Nucleus accumbens (tissue), 56 donors: ENCODE results near the gene ARHGAP19.

Experiments used
- DNase-seq, 56 donors: peaks; one replicate each; lab custom pipeline; 2025; lab: John Stamatoyannopoulos, UW

The ARHGAP19 gene

DNA sequence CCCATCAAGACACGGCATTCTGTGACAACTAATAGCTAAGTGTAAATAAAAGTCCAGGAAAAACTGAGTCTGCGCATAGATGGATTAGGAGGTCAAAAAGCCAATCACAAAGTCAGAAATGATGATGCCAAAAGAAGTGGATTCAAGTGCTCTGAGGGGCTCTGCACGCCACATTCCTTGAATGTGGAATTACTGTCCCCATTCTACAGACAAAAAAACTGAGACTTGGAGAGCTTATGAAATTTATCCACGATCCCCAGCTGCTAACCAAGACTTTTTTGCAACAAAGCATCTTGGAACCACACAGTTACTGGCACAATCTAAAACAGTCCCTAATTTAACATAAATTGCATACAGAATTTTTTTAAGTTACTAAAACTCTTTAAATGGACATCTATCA, 57.1 kb downstream of the ARHGAP19 start:
- no peak for DNase-seq

DNA sequence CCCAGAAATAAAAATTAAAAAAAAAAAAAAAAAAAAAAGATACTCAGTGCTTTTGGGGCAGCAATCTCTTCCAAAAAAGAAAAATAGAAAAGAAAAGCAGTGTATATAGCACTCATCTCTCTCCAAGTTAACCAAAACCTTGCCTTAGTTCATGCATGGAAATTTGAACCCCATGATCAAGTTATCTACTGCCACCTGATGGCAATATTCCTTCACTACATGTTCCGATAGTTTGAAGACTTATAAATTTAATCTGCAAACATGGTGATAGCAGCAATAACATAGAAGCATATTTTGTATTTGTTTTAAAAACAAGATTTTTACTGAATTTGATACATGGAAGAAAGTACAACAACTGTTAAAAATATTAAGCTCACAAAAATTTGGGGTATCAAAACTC, 58.0 kb downstream of the ARHGAP19 start:
- no peak for DNase-seq

DNA sequence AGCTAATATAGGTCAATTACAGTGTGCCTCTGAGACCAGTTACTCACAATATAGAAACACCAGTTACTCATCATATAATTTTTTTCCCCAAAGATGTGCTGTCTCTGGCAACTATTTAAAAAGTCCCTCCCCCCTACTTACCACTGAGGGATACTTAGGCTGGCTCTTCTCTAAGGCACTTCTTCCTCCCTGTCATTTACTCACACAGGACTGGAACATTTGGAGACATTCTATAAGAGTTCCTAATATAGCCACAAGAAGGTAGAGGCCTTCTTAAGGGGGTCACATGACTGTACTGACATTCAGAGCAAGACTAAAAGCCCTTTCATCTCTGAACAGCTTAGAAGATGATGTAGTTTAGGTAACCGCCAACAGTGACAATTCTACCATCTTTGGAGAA, 62.3 kb downstream of the ARHGAP19 start:
- DNase-seq = no peak

DNA sequence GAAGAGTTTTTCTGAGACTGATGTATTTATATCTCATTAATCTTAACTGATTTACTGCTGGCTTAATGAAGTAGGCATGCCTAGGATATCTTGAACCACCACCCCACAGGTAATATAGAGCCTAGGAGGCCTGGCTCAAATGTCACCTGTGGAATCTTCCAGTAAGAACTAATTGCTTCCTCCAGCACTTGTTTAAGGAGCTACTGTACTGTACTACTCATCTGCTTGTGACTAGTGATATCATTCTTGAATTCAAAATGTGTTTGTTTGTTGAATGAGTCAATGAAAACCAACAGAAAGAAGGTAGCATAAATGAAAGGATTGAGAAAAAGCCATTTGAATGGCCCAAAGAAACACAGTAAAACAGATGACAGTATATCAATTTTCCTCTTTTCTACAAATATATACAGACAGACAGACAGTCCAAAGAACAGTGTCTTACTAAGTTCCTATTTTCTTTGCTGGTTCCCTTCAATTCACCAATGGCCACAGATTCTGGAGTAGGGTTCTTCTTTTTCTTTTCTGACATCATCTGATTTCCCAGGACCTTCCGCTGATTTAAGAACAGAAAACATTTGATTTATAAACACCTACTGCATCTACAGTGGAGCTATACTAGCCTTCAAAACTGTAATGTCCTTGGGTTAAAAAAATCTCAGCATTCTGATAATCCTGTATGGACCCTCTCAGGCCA, 63.0 kb downstream of the ARHGAP19 start:
- no peak for DNase-seq

DNA sequence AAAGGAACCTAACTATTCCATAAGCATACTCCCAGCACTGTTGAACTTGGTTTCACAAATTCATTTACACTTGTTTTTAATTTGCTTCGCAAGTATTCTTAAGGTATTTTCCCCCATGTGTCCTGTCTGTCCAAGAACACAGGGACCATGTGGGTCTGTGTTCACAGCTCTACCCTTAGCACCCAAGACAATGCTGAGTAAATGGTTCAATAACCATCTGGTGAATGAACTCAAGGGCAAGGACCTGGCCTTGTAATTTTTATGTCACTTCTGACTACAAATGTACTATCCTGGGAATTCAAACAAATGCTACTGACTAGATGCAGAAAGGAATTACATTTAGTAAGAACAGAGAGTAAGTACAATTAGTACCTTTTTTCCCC, 63.7 kb downstream of the ARHGAP19 start:
- no peak for DNase-seq

DNA sequence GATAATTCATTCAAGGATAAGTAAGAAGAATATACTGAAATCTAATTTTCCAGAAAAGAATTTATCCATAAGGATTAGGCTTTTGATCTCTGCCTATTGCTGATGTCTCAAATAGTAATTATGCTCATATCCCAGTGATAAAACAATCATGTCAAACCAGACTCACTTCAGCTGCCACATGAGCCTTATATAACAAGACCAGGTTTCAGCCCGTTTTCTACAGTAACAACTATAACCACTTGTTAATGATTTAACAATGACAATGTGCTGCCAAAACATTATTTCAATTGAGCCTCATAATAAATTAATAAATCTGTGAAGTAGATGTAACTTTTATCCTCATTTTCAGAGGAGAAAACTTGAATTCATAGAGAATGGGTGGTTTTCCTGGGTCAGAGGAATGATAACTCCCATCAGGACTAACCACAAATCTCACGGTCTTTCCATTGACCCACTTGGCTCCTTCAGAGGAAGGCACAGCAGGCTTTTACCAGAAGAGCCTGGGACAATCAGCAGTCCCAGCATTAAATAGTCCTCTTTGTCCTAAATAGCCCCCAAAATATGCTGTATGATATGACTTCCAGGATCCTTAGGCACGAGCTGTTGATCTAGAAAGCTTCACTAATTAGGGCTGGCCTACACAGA, 64.2 kb downstream of the ARHGAP19 start:
- DNase-seq = no peak

DNA sequence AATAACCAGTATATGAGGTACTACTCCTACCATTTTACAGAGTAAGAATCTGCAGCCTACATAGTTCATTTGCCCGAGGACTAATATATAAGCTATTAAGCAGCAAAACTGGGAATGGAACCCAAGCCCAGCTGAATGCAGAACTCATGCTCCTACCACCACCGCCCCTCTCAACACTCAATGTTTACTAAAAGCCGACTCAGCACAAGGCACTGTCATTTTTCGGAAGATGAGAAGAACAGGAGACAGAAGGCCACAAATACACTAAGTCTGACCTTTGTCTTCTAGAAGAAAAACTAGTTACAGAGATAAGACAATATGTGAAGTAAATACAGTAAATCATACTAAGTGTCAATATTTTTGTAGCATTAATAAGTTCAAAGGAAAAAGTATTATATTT, 66.0 kb downstream of the ARHGAP19 start:
- DNase-seq = no peak

DNA sequence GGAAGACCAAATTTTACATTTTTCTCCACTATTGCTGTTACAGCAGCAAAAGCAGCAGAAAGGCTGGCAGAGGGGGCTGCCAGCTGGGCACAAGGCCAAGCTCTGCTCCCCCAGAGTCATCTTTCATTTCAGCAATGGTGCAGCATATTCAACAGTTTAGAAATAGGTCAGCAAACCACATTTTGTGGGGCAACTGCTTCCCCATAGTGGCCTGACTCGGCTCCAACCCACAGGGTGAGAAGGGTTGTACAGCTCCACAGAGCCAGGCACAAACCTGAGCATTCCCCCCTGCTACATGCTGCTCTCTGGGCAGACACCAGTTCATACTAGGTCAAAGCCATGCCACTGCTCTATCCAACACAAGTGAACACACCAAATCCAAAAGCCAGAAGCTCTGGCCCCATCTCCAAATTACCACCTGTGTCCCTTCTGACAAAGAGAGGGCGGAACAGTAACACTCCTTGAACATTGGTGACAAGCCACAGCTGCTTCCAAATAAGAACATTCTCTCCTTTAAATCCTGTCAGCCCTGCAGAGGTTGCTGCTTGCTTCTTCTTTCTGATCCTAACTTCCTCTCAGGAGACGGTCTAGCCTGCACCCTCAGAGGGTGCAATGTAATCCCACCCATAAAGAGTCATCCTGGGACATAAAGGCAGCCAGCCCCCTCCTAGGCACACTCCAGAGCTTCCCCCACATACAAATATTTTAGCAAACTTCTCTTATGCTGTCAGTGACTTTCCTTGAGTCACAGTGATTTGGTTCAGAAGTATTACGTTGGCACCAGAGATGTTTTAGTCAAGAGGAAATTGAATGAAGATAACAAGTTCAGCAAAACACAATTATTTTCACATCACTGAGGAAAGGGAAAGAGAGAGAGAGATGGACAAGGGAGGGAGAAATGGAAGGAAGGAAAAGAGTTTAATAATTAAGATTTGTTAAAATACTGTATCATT, 67.7 kb downstream of the ARHGAP19 start:
- no peak for DNase-seq

DNA sequence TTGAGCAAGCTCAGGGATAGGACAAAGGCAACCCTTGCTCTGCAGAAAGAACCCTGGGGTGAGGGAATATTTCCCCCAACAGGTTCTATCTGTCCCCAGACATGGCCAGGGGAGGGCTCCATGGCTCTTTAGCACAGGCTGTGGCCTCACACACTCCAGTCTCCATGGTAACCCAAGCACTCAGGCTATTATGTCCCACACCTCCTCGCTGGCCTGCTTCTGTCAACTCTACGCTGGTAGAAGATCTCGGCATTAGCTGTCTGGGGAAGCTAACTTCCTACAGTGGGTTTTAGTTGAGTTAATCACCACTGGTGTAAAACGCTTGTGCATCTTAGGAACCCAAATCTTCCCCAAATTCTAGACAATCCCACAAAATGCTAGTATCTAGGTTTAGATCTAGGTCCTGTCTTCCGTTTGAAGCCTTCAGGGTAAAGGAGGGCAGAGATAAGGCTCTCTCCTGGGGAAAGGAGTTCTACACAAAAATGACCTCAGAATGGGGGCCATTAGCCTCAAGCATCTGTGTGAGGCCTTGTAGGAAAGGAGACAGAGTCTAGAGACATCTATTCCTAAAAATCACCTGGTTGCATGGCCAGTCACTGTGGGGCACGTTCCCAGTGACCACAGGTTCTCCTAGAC, 70.0 kb downstream of the ARHGAP19 start:
- DNase-seq = peak in 10 of 56 donors; percentile 2 to 38 (median 8)

DNA sequence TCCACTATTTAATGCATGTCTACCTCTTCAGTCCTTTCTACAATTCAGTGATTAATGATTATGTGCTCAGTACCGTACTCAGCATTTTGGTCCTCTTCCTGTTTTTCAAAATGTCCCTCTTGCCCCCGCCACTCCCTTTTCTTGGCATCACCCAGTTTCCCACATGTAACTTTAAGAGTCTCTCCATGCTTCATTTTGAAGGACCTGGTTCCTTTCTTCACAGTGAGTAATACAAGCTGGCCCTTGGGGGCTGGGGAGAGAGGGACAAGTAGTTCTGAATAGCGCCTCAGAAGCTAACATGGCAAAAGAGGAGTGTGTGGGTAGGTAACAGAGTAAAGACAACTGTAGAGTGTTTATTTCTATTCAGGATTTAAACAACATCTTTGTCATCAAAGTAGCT, 72.1 kb downstream of the ARHGAP19 start:
- no peak for DNase-seq

DNA sequence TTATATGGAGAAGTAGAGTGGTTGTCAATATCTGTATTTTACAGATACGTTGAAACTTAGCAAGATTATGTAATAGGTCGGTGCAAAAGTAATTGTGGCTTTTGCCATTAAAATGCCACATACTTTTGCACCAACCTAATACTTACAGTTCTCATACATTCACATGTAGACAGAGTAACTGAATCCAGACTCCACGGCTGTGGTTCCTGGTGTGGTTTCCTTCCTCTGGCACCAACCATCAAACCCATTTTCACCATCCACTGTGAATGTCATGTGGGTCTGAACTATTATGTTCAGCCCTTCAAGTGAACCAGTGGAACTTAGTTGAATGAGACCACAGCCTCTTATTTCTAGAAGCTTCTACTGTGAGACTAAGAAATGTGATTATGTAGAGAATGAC, 75.1 kb downstream of the ARHGAP19 start:
- DNase-seq = no peak

DNA sequence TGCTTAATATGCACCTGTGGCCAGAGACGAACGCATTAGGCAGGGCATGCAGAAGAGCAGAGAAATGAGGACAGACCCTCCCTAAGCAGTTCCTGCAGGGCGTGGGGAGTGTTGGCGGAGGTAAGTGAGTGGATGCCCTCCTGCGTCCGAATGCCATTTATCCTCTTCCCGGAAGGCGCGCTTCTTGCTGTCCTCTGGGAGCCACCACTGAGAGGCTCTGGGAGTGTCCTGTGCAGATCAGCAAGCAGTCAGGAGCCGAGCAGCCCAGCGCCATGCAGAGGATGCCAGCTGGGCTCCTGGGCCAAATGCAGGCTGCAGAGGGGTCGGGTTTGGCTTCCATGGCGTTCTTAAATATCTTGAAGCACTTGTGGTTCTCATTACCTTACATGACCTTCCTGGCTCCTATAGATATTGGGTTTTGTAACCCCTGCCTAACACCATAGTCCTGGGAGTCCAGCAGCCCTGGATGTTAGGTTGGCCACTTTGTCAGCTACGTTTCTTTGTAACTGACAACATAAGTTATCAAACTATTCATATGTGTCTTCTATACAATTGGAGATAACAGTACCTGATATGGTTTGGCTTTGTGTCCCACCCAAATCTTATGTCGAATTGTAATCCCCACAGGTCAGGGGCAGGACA, 76.7 kb downstream of the ARHGAP19 start:
- DNase-seq = no peak

DNA sequence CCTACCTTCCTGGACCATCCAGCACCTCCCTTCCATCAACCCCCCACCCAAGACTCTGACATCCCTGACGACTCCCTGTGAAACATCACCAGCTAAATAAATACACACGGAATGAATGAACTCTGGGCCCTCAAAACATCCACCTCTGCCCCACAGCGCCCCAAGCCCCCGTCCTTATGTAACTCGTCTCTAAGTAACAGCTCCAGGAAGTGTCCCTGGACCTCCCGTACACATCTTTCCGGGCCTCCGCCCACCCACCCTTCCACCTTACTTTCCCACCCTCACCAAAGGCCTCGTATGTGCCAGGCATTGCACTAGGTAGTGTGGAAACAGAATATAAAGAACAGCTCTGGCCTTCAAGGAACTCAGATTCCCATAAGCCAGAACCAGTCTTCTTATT, 79.0 kb downstream of the ARHGAP19 start:
- no peak for DNase-seq

DNA sequence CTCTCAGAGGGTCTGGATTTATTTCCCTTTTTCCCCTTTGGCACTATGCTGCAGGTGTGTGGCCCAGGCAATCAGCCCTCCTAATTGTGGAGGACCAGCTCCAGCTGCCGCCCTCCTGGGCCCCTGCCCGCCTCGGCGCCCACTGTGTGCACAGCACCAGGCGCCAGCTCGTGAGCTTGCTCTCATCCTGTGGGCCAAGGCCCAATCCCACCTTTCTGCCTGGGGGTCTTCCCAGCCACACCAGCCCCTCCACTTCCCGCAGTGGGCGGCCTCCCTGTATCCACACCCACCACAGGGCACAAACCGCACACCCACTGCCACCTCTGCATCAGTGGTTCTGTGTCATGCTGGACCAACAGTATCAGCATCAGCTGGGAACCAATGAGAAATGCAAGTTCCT, 81.2 kb downstream of the ARHGAP19 start:
- DNase-seq = no peak

DNA sequence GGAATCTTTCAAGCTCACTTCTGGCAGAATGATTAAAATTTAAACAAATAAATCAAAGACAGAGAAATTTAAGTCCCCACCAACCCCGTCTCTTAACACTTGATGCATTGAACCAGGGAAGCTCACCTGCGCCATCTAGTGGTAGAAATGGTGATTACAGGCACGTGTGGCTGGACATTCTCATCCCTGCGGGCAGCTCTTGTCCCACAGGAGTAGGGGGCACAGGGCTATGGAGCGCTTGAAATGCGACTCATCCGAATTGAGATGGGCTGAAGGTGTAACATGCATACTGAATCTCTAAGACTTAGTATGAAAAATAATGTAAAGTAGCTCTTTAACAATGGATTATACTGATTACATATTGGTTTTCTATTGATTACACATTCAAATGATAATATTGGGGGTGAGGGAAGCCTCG, 81.9 kb downstream of the ARHGAP19 start:
- peak in 42 of 56 donors; percentile 6 to 84 (median 35) for DNase-seq

DNA sequence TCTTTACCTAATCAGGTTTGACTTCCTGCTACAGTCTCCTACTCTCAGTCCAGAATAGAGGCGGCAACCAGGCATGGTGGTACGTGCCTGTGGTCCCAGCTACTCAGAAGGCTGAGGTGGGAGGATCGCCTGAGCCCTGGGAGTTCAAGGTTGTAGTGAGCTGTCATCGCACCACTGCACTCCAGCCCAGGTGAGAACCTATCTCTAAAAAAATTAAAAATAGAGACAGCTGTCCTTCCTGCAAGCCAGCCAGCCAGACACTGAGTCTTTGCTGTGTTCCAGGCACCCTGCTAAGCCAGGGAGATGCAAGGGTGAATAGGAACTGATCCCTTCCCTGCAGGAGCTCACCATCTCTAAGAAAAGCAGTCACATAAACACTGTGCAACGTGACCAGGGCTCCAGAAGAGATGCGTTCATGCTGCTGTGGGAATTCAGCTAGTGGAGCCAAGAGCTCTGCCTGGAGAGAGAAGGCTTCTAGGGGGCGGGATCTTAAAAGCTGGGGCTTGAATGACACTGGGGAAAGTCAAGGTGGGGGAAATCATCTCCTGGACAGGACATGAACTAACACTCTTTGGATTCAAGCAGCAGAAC, 84.6 kb downstream of the ARHGAP19 start:
- DNase-seq = no peak

DNA sequence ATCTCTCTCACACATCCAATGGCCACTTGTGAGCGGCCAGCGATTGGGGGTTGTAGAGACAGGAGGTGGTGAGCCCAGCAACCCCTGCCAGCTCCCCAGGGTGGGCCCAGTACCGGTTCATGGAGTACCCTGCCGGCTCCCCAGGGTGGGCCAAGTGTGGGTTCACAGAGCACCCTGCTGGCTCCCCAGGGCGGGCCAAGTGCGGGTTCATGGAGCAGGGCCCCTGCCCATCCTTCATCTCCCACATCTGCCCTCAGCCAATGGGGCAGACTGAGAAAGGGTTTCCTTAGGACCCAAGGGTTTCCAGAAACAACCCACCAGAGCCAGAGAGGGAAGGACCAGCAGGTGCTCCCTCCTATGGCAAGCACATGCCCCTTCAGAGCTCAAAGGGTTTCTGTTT, 85.3 kb downstream of the ARHGAP19 start:
- DNase-seq = no peak

DNA sequence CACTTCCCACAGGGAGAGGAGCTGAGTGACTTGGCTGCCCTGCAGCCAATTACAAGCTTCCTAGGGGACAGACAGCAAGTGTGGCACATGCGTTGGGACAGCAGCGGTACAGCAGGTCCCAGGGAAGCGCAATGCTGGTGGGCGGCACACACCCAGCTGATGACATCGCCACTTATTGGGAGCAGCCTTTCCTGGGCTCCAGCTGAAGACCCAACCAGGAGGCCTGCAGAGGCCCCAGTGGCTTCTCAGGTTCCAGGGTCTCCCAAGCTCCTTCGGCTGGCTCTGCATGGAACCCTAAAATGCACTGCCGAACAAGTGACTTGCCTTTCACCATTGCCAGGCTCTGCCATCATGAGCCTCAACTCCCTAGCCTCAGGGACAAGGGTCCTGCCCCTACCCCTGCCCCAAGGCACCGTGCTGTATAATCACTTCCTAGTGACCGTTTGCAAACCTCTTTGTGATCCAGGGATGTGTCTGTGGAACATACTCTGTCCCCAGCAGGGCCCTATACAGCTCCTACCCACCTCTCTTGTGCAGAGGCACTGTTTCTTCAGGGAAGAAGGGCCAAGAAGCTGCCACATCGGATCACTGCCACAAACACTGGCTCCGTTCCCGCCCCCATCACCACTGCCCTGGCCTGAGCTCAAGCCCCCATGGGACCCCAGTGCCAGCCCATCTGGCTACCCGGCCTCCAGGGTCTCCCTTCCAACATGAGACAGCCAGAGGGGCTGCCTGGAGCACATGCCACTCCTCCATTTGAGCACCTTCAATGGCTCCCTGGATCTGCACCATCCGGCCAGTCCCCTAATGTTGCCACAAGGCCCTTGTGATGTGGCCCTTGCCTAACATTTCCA, 87.4 kb downstream of the ARHGAP19 start:
- DNase-seq = no peak

DNA sequence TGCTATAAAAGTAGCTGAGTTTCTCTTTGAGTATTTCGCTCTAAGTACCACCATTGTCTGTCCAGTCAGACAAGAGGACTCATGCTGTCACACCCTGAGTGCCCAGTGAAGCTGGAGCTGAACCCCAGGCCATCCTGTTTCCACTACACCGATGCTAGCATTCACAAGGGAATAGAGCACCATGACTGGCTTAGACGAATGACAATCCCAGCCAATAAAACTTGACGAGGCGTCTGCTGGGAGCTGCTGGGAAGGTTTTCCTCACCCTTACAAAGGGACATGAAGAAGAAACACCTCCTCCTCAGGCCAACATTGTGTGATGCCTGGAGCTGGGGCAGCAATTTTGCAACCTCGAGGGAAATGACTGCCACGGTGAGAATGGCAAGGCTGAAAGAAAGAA, 89.2 kb downstream of the ARHGAP19 start:
- no peak for DNase-seq
